Measurements from ENCODE around the gene EVX2.

EVX2 gene

GRCh38 chr2:176106581-176107539 lies 23.1 kb upstream of the EVX2 start, which contains the start of gene HOXD11:
HOXD11 (plus strand) TSS chr2:176107280; CDS start chr2:176107356, 76 bp downstream.
- DNase-seq = no peak

DNA sequence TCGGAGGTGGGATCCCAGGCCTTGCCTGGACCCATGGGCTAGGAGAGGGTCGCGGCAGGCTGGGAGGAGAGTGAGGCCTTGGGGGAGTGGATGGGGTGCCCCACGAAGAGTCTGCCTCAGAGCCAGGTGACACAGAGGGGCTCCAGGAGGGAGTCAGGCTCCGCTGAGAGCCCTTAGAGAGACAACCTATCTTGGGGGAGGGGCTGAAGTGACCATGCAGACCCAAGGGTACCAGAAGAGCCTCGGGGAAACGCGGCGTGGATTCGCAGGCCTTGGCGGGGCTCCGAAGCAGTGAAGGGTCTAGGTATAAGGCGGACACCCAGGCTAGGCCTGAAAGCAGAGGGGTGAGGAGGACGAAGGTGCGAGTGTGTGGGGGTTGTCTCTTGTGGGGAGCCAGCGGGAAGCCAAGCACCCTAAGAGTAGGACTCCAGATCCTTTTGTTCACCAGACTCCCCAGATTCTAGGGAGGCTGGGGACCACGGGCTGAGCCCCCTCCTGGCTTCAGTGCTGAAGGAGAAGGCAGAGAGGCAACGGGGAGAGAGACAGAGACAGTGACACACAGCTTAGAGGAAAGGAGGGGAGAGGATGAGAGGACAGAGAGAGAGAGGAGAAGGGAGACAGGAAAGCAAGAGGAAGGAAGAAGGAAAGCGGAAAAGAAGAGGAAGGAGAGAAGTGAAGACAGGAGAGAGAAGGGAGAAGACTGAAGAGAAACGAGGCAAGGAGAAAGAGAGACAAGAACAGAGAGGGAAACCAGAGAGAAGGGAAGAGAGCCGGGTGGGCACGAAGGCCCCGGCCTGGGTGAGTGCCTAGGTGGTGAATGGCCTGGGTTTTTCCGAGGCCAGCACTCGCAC lies 22.2 kb upstream of the EVX2 start:
- DNase-seq = no peak

DNA sequence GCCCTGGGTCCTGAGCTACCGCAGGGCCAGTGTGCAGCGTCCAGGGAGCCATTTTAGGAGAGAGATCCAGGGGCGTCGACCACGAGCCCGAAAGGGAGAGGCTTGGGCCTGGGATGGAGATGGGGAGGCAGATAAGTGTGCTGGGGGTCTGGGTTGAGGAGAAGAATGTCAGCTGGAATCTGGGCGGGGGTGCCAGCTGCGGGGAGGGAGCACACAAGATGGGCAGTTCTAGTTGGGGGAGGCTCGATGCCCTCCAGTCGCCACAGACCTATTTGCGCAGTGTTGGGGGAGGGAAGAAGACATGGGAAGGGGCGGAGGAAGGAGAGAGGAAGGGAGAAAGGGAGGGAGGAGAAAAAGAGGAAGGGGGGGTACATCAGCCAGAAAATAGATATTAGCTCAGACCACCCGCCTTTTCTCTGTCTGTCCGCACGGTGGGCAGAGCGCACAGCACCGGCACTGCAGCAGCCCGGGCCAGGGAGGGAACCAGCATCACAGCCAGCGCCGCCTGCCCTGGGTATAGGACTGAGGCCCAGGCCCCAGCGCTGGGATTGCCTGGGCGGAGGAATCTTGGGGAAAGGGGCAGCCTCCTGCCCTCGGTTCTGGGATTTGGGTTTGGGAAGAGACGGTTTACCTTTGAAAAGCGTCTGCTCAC lies 21.4 kb upstream of the EVX2 start:
- DNase-seq = no peak

GRCh38 chr2:176104316-176105077 lies 20.7 kb upstream of the EVX2 start:
- DNase-seq = no peak

GRCh38 chr2:176103742-176104315 lies 20.1 kb upstream of the EVX2 start:
- DNase-seq = no peak

GRCh38 chr2:176103194-176103593 lies 19.4 kb upstream of the EVX2 start:
- no peak for DNase-seq

- no peak for DNase-seq
Observed at GRCh38 chr2:176102309-176102866, 18.6 kb upstream of the EVX2 start.

DNA sequence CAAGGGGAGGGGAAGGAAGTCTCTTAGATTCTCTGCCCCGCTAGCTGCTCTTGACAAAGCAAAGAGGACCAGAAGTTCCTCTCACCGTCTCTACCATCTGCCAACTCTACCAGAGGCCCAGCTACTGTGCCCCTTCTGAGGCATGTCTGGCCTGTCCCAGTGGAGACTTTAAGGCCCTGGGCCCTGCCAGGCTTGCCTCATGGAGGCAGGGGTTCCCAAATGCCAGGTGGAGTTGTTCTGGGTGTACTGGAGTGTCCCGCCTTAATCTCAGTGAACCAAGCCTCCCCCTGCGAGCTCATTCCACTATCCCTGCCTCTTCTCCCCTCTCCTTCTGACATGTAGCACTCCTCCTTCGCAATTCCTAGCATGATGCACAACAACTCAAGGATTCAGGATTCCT lies 18.1 kb upstream of the EVX2 start:
- no peak for DNase-seq

DNA sequence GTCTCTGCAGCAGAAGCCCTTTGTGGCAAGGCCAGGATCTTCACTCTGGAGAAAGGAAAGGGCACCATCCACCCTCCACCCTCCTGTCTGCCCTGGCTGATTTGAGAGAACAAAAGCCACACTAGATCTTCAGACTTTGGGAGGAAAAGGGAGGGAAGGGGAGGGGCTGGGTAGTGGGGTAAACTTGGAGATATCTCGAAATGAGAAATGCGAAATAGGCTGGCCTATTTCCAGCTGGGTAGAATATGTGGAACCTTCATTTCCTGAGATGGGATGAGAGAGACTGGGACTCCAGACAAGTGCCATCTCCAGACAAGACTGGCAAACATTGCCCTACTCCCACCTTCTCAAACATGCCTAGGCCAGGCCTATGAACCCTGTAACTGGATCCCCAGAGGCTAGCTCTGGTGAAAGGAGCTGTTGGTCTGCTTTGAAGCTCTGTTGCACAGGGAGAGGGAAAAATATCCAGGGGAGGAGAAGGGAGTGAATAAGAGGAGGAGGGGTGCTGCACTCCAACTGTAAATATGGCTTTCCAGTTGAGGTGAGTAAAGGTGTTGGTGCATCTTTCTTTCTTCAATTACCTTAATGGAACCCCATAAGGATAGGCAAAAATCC lies 17.6 kb upstream of the EVX2 start:
- DNase-seq = no peak

GRCh38 chr2:176100547-176101140 lies 16.9 kb upstream of the EVX2 start:
- no peak for DNase-seq

DNA sequence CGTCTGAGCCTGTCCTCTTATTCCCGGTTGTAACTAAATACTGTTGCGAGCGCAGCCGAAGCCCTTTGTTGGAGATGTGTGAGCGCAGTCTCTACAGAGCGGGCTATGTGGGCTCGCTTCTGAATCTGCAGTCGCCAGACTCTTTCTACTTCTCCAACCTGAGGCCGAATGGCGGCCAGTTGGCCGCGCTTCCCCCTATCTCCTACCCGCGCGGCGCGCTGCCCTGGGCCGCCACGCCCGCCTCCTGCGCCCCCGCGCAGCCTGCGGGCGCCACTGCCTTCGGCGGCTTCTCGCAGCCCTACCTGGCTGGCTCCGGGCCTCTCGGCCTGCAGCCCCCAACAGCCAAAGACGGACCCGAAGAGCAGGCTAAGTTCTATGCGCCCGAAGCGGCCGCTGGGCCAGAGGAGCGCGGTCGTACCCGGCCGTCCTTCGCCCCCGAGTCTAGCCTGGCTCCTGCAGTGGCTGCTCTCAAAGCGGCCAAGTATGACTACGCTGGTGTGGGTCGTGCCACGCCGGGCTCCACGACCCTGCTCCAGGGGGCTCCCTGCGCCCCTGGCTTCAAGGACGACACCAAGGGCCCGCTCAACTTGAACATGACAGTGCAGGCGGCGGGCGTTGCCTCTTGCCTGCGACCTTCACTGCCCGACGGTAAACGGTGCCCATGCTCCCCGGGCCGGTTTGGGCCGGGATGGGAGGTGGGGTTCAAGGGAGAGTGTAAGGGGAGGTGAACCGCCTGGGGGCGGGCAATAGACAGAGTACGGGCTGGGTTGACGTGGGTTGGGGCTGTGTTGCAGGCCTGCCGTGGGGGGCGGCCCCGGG lies 16.2 kb upstream of the EVX2 start, which contains the start of gene HOXD12:
TSS of gene HOXD12 (plus strand) at position 68 of the 819 bp plus-strand sequence. CDS start at position 75, 7 bp downstream.
- DNase-seq = no peak

DNA sequence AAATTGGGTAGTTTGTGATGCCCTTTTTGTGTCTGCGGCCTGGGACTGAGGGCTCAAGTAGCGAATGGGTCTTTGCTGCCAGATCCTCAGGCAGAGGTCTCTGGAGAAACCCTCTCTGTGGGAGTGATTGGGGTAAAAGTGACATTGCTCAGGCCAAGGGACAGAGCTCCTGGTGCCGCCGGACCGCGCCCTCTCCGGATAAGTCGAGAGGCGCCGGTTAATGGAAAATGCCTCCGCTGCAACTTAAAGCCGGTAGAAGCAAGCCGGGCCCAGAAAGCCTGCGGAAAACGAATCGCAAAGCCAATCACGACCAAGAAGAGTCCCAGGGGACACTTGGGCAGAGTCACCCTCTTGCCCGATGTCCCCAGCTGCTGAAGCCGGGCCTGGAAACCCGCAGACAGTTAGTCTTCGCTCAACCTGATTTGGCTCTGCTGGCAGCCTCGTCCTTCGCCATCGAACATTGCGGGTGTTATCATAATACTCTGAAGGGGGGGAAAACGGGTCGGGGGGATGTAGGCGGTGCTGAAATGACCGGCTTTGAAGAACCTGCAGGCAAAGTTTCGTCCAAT lies 15.5 kb upstream of the EVX2 start:
- DNase-seq = no peak

DNA sequence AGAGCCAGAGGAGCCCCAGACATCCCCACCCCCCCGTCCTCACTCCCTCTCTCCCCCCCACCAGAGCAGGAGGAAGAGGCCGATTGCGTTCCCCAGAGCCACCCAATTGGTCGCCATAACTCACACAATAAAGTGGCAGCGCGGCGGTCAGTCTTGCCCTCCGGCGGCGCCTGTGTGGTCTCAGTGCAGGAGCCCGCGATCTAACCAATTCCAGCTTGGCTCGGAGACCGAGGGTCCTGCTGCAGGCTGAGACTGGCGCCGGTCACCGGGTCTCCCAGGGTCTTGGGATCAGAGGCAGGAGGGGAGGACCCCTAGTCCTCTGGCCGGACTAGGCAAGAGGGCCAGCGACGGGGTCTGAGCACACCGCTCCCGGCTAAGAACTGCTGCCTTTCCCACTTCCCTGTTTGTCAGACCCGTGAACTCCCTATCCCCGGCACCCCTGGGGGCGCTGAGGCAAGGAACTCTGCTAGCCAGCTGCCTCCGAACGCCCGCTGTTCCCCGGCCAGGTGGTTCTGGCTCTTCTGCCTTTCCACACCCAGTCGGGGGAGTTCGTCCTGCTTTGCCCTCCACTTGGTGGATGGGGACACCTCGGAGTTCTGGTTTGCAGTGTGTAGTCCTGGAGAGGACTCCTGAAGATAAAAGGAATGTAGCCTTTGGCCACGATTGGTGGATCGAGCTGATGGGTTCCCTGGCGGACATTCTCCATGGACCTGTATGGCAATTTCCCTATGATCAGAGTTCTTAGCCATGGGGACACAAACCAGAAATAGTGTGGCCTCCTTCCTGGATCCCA lies 14.8 kb upstream of the EVX2 start:
- DNase-seq = no peak

DNA sequence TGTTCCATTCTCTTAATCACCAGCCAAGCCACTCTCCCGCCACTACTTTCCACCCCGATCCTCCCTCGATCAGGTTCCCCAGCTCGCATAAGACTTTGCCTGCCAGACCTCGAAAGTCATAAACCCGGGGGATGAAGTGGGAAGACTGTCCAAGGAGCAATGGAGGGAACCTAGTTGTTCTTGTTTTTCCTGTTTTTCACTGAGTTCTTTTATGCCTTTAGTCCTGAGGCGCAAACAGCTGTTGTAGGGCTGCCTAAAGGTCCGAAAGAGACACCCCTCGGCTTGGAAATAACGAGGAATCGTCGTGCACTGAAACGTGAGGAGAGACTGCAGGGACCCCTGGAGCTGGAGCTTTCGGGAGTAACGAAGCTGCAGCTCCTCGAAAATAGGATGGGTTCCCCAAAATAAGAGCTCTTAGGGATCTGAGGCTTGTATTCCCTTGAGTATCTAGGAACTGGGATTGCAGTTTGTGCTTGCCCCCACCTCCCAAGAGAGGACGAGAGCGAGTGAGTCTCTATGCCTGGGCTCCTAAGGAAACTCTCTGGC lies 14.1 kb upstream of the EVX2 start:
- DNase-seq = no peak

DNA sequence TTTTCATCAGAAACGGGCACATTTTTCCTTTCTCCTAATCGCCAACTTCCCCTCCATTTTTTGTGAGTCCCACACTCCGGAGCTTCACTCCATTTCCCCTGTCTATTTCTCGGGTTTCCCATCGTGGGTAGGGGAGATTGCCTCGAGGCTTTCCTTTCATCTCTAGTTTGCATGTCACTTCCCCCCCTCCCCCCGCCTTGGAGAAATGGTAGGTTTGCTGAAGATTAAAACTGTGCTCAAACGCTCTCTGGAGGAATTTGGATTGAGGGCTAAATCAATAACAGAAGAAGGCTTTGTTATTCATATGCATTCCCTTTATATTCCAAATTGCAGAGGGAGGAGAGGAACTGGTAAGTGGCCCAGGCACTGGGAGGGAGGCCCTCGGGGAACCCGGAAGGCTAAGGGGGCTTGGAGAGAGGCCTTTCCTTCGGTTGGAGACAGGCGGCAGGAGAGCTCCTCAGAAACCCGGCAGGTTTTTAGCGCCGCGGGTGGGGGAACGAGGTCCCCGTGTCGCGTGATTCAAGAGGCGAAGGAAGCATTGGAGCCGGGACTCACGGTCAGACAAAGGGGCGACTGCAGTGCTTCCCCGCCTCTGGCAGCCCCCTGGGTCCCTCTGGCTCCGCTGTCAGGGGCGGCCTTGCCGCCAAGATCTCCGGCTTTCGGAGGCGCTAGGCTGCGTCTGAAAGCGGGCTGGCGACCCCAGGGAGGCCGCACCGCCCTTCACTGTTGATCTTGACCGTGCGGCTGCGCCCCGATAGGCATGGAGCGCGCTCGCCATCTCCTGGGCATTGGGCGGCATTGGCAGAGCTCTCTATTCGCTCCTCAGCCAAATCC lies 13.4 kb upstream of the EVX2 start:
- peak; percentile 62 for DNase-seq

GRCh38 chr2:176096243-176096985 lies 12.7 kb upstream of the EVX2 start:
- DNase-seq = no peak

All from CD4-positive, alpha-beta T cell treated with Interleukin-12 subunit alpha and Interleukin-12 subunit beta, for 1 hour (primary cell).